NCI-H1694 (cell line): ENCODE measurements around the gene CTSL.
"Not testable (repeated sequence)": the region's sequence is repeated elsewhere in the genome, so short reads cannot be mapped to it uniquely, and the experiment has no call there.

Experiments used
- DNase-seq: peaks from one replicate; lab custom pipeline; 2025; lab: John Stamatoyannopoulos, UW

Gene CTSL

DNA sequence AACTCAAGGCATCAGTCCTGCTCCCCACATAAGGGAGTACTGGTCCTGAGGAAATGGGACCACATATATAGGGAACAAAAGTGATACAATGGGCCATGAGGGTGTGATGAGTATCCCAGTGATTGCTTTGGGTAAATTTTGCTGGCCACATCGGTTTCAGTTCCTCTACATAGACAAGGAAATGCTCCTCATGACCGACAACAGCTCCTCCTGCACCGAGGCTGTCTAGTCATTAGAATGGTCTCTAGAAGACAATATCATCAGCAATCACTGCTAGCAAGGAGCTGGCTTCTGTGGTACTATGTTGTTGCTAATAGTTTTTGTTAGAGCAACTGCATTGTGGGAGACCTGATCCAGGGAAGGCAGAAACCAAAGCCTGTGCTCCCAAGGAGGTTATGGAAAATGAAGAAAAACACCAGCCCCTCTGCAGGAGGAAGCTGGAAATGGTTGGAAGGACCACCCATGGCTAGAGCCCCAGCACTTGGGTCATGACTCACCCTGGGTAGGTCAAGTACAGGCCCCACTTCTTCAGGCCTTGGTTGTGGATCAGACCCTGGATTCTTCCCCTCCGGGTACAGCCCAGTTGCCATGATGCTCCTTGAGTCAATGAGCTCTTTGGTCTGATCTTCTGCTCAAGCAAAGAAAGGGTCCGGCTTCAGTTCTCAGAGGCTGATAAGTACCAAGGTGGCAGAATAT is 3.4 kb upstream of the CTSL start:
- DNase-seq = no peak

- no peak for DNase-seq
Measured at GRCh38 chr9:87725356-87725899, 491 bp upstream of the CTSL start.

GRCh38 chr9:87729246-87729645 is 3.3 kb downstream of the CTSL start:
- no peak for DNase-seq

DNA sequence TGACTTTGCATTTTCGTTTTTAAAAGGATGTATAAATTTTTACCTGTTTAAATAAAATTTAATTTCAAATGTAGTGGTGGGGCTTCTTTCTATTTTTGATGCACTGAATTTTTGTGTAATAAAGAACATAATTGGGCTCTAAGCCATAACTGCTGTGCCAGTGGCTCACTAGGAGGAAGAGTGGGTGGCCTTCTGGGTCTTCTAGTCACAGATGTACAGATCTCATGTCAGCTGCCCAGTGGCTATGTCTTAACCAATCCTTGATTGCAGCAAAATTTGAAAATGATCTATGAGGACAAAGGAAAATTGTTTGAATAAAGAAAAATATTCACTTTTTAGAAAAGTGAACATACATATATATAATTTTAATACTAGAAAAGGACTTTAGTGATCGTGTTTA is 5.4 kb downstream of the CTSL start:
- no peak for DNase-seq

DNA sequence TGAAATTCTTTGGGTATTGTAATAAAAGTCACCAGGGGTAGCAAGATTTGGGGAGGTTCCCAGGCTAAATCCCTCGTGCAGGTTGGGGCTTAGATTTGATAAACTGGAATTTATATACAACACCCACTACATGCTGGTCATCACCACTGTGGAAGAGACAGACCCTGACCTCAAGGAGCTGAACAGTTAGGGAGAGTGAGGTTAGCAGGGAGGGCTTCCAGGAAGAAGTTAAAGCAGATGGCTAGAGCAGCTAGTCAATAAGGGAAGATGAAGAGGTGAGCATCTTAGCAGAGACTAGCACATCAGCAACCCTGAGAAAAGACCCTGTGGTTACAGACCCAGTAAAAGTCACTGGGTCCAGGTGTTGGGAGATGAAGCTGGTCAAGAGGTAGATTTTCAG is 6.4 kb downstream of the CTSL start:
- no peak for DNase-seq

- no peak for DNase-seq
Measured at GRCh38 chr9:87732756-87733155, 6.8 kb downstream of the CTSL start.

DNA sequence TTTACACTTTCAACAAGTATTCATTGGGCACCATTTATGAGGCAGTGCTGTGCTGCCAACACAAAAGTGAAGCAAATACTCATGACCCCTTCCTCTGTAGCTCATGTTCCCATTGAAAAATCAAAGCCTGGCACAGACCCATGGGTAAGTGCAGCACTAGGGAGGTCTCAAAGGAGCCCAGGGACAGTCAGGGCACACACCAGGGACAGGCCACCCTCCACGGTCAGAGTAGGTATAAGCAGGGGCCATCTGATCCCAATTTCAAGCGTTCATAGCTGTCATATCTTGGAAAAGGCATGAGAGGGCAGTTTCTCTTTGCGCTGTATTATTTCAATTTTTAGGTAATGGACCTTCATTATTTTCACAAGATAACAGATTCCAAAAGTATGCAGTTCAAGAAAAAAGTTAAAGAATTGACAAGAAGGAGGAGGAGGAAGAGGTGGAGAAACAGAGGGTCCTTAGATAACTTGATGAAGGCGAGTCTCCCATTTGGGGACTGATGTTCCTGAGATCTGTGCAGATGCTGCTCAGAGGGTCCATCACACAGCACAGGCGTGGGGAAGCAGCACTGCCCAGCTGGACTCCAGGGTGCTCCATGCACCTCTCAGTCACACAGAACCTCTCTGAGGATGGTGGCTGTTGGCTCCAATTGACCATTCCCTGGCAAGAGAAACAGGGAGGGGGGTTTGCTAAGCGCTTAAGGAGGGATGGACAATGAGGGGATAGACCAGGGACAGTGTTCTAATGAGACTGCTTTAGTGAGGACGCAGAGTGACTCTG is 7.5 kb downstream of the CTSL start:
- DNase-seq = no peak

DNA sequence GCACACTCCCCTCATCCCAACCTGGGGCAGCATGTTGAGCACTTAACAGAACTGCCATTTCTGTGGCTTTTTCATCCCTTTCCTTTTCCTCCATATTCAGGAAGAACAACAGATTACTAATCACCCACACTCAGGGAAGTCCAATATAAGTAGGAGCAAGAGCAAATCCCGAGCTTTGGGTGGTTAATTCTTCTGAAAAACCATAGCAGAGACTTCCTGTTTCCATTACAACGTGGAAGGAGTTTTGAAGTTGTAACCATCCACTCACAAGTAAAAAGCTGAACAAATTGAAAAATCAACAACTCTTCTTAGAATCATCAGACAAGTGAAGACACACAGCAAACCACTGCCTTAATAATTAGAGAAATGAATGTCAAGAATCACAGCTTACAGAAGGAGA is 8.2 kb downstream of the CTSL start:
- no peak for DNase-seq

GRCh38 chr9:87739546-87739945 is 13.6 kb downstream of the CTSL start:
- no peak for DNase-seq

GRCh38 chr9:87740209-87740608 is 14.3 kb downstream of the CTSL start:
- DNase-seq = no peak

GRCh38 chr9:87741326-87741725 is 15.4 kb downstream of the CTSL start:
- no peak for DNase-seq

GRCh38 chr9:87741891-87742290 is 16.0 kb downstream of the CTSL start:
- DNase-seq = no peak

GRCh38 chr9:87742813-87743428 is 17.0 kb downstream of the CTSL start:
- no peak for DNase-seq

GRCh38 chr9:87744247-87744646 is 18.3 kb downstream of the CTSL start:
- DNase-seq = not testable (repeated sequence)

- no peak for DNase-seq
Measured at GRCh38 chr9:87746186-87746585, 20.3 kb downstream of the CTSL start.

DNA sequence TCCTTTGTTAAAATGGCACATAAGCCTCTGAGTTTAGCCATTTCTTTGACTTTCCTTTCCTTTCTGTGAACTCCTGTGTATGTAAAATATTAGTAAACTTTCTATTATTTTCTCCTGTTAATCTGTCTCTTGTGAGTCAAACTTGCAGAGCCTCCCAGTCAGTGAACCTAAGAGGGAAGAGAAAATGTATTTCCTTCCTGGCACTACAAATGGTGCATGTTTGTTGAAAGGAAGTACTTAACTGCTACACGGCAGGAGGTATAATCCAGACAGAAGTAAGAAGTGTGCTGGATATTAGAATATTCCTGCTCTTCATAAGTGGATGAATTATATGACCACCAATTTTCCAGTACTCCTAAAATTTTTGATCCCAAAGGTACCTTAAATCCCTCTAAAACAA is 23.0 kb downstream of the CTSL start:
- DNase-seq = no peak

DNA sequence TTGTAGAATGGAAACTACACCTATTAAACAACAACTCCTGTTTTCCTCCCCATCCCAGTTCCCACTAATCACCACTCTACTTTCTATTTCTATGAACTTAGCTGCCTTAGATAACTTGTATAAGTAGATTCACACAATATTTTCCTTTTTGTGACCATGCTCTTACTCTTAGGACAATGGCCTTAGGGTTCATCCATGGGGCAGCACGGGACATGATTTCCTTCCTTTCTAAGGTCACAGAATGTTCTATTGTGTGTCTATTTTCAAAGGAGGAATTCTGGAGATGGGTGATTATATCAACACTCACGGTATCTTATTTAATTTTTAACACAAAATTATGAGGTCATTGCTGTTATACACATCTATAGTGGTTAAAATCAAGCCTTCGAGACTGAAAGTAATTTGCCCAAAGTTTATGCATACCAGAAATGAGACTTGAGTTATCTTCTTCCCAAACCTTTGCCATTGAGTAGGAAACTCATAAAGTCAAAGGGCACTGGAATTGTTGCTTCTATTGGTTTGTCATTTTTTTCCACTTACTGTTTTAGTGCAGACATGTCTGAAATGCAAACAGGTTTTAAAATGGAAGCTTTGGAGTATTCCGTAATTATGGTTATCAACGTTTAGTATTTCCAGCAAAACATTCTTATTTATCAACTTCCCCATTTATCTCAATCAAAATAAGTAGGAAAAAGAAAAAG is 23.6 kb downstream of the CTSL start:
- DNase-seq = no peak

GRCh38 chr9:87750726-87751125 is 24.8 kb downstream of the CTSL start:
- DNase-seq = no peak

- DNase-seq = no peak
Measured at GRCh38 chr9:87751423-87751822, 25.5 kb downstream of the CTSL start.

DNA sequence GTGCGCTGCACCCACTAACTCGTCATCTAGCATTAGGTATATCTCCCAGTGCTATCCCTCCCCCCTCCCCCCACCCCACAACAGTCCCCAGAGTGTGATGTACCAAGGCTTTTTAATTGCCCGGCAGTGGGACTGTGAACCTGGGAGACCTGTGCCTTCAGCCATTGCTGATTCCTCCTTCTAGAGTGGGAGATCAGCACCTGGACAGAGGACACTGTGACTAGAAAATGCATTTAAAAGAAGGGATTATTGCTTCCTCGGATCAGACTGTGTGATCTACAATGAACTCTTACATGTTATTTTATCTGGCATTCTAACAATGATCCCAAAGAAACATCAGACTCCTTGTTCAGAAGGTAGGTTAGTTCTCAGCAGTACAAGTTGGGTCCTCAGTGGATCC is 25.9 kb downstream of the CTSL start:
- DNase-seq = no peak

- DNase-seq = no peak
Measured at GRCh38 chr9:87753313-87753712, 27.4 kb downstream of the CTSL start.

DNA sequence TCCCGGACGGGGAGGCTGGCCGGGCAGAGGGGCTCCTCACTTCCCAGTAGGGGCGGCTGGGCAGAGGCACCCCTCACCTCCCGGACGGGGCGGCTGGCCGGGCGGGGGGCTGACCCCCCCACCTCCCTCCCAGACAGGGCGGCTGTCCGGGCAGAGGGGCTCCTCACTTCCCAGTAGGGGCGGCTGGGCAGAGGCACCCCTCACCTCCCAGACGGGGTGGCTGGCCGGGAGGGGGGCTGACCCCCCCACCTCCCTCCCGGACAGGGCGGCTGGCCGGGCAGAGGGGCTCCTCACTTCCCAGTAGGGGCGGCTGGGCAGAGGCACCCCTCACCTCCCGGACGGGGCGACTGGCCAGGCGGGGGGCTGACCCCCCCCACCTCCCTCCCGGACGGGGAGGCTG is 32.4 kb downstream of the CTSL start:
- not testable (repeated sequence) for DNase-seq
